GM19372 (cell line): ENCODE results near the gene RASA1.

ENCODE experiments used
- ATAC-seq: cut with Tn5 transposase; IDR thresholded peaks from one replicate; pipeline ENCODE4 v1.9.1; 2021; ENCODE audit warnings: mild to moderate bottlenecking, low read depth, moderate library complexity; ENCODE audit not compliant: unreplicated experiment

RASA1 gene

DNA sequence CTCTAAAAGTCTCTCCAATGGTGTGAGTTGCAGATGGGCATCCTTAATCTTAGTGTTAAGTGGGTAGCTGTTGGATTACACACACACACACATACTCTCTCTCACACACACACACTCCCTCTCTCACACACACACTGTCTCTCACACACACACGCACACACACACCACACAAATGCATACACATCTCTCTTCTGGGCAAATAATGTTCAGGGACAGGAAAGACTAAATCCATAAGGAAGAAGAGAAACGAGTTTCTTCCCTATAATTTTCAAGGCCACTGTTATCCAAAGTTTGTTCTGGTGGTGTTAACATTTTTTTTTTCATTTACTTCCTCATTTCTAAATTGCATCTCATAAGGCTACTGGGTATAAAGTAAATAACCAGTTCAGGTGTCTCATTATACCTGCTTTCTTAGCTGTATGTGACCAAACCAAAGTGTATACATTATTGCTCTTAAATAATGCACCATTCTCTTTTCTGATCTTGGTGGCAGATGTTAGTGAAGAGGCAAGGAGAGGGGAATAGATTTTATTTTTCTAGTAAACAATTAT, 167.5 kb downstream of the RASA1 start:
- no peak for ATAC-seq

DNA sequence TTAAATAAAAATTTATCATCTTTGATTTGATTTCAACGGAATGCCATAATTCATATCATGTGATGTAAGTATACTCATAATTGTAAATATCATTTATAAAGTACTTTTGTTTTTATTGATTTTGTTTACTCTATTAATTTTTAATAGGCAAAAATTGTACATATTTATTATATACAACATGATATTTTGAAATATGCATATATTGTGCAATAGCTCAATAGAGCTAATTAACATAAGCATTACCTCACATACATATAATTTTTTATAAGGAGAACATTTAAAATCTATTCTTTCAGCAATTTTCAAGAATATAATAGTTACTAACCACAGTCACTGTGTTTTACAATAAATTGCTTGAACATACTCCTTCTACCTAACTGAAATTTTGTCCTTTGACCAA, 170.0 kb downstream of the RASA1 start:
- ATAC-seq: no peak

DNA sequence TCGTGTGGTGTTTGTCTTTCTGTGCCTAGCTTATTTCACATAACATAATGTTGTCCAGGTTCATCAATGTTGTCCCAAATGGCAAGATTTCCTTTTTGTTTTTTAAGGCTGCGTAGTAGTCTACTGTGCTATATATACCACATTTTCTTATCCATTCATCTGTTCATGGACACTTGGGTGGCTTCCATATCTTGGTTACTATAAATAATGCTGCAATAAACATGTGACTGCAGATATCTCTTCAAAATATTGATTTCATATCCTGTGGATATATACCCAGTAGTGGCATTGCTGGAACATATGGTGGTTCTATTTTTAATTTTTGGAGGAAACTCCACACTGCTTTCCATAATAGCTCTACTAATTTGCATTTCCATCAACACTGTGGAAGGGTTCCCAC, 170.5 kb downstream of the RASA1 start:
- ATAC-seq: no peak
